OCI-LY1 (cell line): ENCODE results near the gene ZSCAN5B.

Source experiments
- EZH2 ChIP-seq: fragments of 200-600 bp; sonication (generic), shearing (Covaris generic); IDR thresholded peaks from 2 replicates; pipeline ENCODE4 v1.8.0; 2017; ENCODE audit warnings: borderline replicate concordance, mixed run types, mild to moderate bottlenecking, antibody characterized with exemption, low read length, moderate library complexity, mixed read lengths
- TF ChIP-seq, protein P1 (sequence below): fragments of 200-600 bp; sonication (generic), shearing (Covaris generic); IDR thresholded peaks from 2 replicates; pipeline ENCODE4 v1.5.1; 2017; ENCODE audit warnings: mild to moderate bottlenecking, antibody characterized with exemption, low read length, moderate library complexity, mixed read lengths

DNA sequence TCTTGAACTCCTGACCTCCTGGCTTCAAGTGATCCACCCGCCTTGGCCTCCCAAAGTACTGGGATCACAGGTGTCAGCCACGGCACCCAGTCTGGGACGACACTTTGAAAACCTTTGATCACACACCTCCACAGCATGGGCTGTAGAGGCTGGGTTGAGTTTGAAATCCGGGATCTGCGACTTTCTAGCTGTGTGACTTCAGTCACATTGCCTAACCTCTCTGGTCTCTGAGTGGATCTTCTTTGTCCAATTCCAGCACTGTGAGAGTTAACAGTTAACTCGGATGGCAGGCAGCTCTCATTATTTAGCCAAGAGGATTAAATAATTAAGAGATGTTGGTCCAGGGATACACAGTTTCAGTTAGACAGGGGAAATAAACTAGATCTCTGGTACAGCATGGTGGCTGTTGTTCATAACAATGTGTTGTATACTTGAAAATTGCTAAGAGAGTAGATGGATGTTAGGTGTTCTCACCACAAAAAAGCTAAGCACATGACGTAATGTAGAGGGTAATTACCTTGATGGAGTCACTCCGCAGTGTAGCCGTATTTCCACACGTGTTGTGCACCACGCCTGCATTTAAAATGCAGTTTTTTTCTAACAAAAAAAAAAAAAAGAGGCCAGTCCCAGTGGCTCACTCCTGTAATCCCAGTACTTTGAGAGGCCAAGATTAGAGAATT is 19.9 kb downstream of the ZSCAN5B start:
- TF ChIP-seq, protein P1, sequence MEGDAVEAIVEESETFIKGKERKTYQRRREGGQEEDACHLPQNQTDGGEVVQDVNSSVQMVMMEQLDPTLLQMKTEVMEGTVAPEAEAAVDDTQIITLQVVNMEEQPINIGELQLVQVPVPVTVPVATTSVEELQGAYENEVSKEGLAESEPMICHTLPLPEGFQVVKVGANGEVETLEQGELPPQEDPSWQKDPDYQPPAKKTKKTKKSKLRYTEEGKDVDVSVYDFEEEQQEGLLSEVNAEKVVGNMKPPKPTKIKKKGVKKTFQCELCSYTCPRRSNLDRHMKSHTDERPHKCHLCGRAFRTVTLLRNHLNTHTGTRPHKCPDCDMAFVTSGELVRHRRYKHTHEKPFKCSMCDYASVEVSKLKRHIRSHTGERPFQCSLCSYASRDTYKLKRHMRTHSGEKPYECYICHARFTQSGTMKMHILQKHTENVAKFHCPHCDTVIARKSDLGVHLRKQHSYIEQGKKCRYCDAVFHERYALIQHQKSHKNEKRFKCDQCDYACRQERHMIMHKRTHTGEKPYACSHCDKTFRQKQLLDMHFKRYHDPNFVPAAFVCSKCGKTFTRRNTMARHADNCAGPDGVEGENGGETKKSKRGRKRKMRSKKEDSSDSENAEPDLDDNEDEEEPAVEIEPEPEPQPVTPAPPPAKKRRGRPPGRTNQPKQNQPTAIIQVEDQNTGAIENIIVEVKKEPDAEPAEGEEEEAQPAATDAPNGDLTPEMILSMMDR = no peak
- no peak for TF ChIP-seq EZH2
